ENCODE measurements around the gene MYG1. TPM values are rescaled to one million over a fixed set of nuclear protein-coding genes. Genes with fewer than 3 reads are reported as not detected.
A peak's percentile ranks its signal among the peaks of the same experiment; 100 is the strongest.
"Not testable (repeated sequence)": the region's sequence is repeated elsewhere in the genome, so short reads cannot be mapped to it uniquely, and the experiment has no call there.

The MYG1 gene
- total RNA-seq, 4 donors from 2014 or later: 38.2 to 54.6 (median 46.3) TPM

DNA sequence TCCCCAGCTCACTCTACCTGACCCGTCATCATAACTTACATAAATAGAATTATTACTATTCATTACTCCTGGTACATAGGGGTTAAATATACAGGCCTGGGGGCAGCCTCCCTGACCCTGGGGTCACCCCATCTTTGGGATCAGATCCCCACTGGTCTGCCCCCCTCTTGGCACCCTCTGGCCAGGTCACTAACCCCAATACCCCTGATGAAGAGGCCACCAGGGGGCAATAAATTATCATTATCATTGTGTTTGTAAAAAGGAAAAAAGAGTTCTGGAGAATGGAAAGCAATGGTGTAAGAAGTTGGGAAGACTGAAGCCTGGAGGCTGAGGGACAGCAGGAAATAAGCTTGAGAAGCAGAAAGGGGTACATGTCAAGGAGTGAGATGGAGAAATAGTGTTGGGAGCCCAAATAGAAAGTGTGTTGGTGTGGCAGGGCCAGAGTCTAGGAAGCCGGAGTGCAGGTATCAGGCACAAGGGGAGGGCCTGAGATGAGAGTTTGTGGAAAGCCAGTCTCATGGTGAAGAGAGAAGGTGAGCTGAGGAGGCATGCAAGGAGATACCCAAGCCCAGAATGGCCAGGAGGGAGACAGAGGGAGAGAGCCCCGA, 28.0 kb downstream of the MYG1 start:
- Histone ChIP-seq H3K27ac (no peak overlapping the region), H3K4me1 (peaks cover 32% of the 10 kb centered on the region), H3K4me3 (no peak overlapping the region), H3K9me3 (no peaks in the 10 kb centered on the region), H3K27me3 (no peaks in the 10 kb centered on the region), H3K36me3 (no peaks in the 10 kb centered on the region)
- TF ChIP-seq POLR2A (IDR thresholded peaks at IDR 0.05): no peak
- peak in 1 of 2 donors; percentile 7 for TF ChIP-seq CTCF (IDR thresholded peaks at IDR 0.05)
- WGBS: 79% methylated on average over 3 of the region's 3 CpGs
- no peak for DNase-seq (ENCODE audit: low spot score in 2 of 2)

DNA sequence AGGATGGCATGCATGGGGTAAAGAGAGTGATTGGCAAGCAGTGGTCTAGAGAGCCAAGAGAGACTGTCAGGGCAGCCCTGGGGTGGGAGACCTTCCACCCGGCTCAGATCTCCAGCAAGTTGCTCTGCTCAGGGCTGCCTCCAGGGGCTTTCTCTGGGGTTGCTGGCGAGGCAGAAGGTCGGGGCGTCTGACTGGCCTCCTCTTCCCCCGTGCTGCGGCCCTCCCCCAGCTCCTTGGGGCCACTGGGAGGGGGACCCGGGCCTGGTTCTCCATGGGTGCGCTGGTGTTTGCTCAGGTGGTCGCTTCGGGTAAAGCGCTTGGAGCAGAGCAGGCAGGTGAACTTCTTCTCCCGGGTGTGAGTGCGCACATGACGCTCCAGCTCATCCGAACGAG, 28.5 kb downstream of the MYG1 start:
- Histone ChIP-seq H3K27me3 (peaks cover 2% of the 10 kb centered on the region), H3K36me3 (no peaks in the 10 kb centered on the region), H3K27ac (no peak overlapping the region), H3K9me3 (no peaks in the 10 kb centered on the region), H3K4me3 (no peak overlapping the region), H3K4me1 (peaks cover 27% of the 10 kb centered on the region)
- TF ChIP-seq CTCF (IDR thresholded peaks at IDR 0.05): peak in 1 of 2 donors; percentile 2
- TF ChIP-seq POLR2AphosphoS5 (IDR thresholded peaks at IDR 0.05): no peak
- 73% methylated on average over 4 of the region's 16 CpGs for WGBS
- DNase-seq (ENCODE audit: low spot score in 2 of 2): no peak

- Histone ChIP-seq H3K4me1 (peaks cover 7% of the 10 kb centered on the region), H3K4me3 (no peak overlapping the region), H3K27me3 (peaks cover 16% of the 10 kb centered on the region), H3K27ac (no peak overlapping the region), H3K9me3 (no peaks in the 10 kb centered on the region), H3K36me3 (no peaks in the 10 kb centered on the region)
- TF ChIP-seq POLR2AphosphoS5 (IDR thresholded peaks at IDR 0.05): no peak
- no peak for TF ChIP-seq POLR2A (IDR thresholded peaks at IDR 0.05)
- TF ChIP-seq EP300 (IDR thresholded peaks at IDR 0.05): no peak
- no peak for TF ChIP-seq CTCF (IDR thresholded peaks at IDR 0.05)
- no peak for DNase-seq (ENCODE audit: low spot score in 2 of 2)
- 76% methylated on average over 5 of the region's 5 CpGs for WGBS
Measured at GRCh38 chr12:53330671-53331070, 31.2 kb downstream of the MYG1 start.

DNA sequence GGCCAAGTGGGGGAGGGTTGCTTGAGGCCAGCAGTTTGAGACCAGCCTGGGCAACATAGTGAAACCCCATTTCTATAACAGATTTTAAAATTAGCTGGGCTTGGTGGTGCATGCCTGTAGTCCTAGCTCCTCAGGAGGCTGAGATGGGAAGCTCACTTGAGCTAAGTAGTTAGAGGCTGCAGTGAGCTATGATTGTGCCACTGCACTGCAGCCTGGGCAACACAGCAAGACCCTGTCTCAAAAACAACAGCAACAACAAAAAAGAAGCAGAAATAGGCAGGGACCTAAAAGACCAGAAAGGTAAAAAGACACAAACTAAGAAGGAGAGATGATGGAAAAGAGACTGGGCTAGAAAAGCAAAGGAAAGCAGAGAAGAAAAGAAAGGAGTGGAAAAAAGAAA, 32.8 kb downstream of the MYG1 start:
- H3K4me3 ChIP-seq; H3K36me3 ChIP-seq; H3K4me1 ChIP-seq; DNase-seq (ENCODE audit: low spot score in 2 of 2); H3K27ac ChIP-seq; H3K9me3 ChIP-seq: not testable (repeated sequence)
- peaks cover 33% of the 10 kb centered on the region for H3K27me3 ChIP-seq

GRCh38 chr12:53332744-53333143, 33.2 kb downstream of the MYG1 start:
- DNase-seq (ENCODE audit: low spot score in 2 of 2): no peak
- no peak overlapping the region for H3K27ac ChIP-seq
- H3K9me3 ChIP-seq: no peaks in the 10 kb centered on the region
- H3K4me3 ChIP-seq: no peak overlapping the region
- H3K4me1 ChIP-seq: no peaks in the 10 kb centered on the region
- no peak for TF ChIP-seq CTCF (IDR thresholded peaks at IDR 0.05)
- no peaks in the 10 kb centered on the region for H3K36me3 ChIP-seq
- H3K27me3 ChIP-seq: peaks cover 35% of the 10 kb centered on the region
- WGBS: 56% methylated on average over 15 of the region's 15 CpGs

DNA sequence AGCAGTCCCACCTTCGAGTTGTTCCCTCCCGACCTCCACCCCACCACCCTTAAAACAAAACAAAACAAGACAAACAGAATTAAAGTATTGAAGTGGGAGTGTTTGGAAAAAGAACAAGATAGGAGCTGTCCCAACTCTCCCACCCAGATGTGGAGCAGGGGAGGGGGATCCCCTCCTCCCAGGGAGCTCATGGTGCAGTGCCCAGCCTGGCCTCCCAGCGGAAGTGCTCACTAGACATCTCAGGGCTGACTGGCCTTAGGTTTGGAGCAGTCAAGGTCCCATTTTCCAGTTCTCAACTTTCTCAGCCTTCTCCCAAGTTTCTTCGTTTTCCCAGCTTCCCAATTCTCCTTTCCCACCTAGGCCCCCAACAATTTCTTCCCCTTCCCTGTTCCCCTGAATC, 33.8 kb downstream of the MYG1 start:
- TF ChIP-seq EP300 (IDR thresholded peaks at IDR 0.05) (no peak), POLR2AphosphoS5 (IDR thresholded peaks at IDR 0.05) (no peak)
- H3K9me3 ChIP-seq: no peaks in the 10 kb centered on the region
- no peak for DNase-seq (ENCODE audit: low spot score in 2 of 2)
- H3K36me3 ChIP-seq: no peaks in the 10 kb centered on the region
- no peak overlapping the region for H3K27ac ChIP-seq
- H3K4me1 ChIP-seq: no peaks in the 10 kb centered on the region
- H3K27me3 ChIP-seq: peaks cover 39% of the 10 kb centered on the region
- H3K4me3 ChIP-seq: no peak overlapping the region
- 88% methylated on average over 4 of the region's 4 CpGs for WGBS

Data from suprapubic skin (tissue), 4 donors.